GM19467 (cell line): ENCODE results near the gene ZCCHC13.
A peak's percentile ranks its signal among the peaks of the same experiment; 100 is the strongest.
"Not testable (repeated sequence)": the region's sequence is repeated elsewhere in the genome, so short reads cannot be mapped to it uniquely, and the experiment has no call there.

Source experiments
- ATAC-seq: cut with Tn5 transposase; IDR thresholded peaks from one replicate; pipeline ENCODE4 v1.9.1; 2021; ENCODE audit warnings: mild to moderate bottlenecking, moderate library complexity; ENCODE audit not compliant: unreplicated experiment

The ZCCHC13 gene

GRCh38 chrX:74304016-74304415 is at the start of gene ZCCHC13:
ZCCHC13 (plus strand) TSS chrX:74304180; CDS start chrX:74304267, 87 bp downstream.
- no peak for ATAC-seq

DNA sequence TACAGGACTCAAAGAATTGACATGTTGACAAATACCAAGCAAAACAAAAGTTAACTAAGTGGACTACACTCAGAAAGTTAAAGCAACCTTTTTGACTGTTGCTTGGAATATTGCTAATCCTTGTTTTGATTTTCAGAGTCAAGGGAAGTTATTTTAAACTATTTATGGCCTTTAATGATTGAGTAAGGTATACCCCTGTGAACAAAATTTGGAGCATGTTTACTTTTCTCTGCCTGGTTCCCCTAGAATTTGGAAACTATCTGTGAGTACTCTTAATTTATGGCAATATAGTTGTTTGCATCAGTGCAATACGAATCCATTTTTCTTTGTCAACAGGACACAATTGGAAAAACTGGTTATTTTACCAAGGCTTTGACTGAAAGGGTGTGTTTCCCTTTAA is 45.9 kb upstream of the ZCCHC13 start:
- ATAC-seq: not testable (repeated sequence)

- no peak for ATAC-seq
Observed at GRCh38 chrX:74259885-74260491, 44.0 kb upstream of the ZCCHC13 start.

DNA sequence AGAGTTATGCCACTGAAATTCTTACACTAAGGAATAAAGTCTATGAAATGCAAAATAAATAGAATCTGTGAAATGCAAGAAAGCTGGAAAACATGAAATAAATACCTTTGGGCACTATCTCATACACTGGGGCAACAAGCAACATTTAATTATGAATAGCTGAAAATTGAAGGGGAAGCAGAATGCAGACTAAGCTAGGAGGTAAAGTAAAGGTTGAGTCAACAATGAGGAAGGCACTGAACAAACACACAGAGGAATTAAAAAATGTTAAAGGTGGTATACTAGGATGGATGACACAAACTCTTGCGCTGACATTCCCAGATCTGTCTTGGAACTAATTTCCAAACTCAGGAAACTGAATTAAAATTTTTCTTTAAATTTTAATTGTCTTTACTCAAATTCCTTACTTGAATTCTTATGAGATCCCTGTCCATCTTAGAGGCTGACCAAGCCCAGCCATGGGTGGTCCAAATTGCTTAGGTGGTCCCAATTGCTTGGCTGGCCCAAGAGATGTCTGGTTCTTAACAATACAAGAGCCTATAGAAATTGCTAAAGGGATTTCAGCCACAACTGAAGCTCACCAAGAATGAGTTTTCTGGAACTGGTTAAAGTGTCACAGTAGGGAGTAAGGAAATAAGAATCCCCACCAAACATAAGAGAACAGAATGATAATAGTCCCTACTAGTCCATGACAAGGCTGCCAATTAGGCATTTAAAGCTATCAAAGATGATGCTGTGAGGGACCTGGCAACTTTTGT is 41.3 kb upstream of the ZCCHC13 start:
- no peak for ATAC-seq

DNA sequence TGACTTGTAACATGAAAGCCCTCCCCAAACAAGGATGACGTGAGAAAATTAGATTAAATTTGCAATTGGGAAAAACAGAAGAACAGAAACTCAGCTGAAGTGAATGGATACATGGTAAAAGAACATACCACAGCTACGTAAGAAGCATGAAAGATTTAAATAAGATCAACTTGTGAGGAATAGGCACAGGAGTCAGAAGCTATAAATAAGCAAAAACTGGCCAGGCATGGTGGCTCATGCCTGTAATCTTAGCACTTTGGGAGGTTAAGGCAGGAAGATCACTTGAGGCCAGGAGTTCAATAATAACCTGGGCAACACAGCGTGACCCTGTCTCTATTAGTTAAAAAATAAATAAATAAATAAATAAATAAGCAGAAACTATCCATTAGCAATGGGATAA is 33.6 kb upstream of the ZCCHC13 start:
- no peak for ATAC-seq

DNA sequence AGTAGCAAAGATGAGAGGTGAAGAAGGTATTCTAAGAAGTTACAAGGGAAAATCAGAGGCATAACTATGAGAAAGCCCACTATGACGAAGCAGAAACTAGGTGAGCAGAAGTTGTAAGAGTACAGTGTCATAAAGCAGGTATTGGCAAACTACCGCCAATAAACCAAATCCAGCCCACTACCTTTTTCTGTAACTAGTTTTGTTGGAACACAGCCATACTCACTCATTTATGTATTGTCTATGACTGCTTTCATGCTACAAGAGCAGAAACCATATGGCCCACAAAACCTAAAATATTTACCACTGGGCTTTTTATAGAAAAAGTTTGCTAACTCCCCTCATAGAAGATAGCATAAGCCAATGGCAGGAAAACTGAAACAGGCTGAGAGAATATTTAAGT is 31.8 kb upstream of the ZCCHC13 start:
- no peak for ATAC-seq

DNA sequence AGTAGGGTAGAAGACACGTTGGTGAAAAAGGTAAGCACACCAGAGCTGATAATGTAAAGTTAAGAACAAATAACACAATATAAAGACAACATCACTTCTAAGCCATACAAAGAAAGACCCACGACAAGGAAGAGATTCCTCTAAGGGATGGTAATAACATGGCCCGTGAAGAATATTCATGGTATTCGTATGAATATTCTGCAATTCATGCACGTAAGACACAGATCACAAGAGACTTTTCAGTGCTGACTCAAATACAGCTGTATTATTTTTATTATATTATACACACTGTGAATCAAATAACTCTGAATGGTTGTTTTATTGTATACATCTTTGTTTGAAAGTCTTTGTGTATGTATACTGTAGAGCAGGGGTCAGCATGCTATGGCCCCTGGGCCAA is 29.5 kb upstream of the ZCCHC13 start:
- ATAC-seq: no peak

DNA sequence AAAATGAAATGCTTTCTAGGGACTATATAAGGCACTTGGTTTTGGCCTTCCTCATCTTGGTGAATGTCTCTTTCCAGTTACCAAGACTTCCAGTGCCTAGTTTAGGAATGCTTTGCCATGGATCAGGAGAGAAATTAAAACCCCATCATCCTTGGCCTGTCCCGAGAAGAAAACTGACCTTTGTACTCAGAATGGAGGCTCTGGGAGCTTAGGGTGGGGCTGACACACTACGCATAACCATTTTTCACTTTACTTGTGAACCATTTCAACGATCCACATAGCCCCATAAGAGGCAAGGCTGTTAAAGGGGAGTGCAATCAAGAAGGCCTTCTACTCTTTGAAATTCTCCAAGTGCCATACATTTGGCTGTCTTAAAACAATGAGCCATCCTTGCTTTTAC is 26.7 kb upstream of the ZCCHC13 start:
- no peak for ATAC-seq

DNA sequence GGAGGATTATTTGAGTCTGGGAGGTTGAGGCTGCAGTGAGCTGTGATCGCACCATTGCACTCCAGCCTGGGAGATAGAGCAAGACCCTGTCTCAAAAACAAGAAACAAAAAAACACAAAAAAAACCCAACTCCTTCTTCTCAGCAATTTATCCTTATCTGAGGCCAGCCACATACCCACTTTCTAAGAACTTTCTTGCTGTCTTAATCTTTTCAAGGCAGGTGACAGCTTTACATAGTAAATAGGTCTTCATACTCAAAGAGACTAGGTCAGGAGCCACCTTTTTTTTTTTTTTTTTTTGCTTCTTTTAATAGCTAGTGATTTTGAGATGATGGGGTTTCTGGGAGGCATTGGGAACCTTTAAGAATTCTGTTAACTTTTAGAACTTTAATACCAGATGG is 26.1 kb upstream of the ZCCHC13 start:
- ATAC-seq: no peak

GRCh38 chrX:74280759-74281158 is 23.2 kb upstream of the ZCCHC13 start:
- no peak for ATAC-seq

DNA sequence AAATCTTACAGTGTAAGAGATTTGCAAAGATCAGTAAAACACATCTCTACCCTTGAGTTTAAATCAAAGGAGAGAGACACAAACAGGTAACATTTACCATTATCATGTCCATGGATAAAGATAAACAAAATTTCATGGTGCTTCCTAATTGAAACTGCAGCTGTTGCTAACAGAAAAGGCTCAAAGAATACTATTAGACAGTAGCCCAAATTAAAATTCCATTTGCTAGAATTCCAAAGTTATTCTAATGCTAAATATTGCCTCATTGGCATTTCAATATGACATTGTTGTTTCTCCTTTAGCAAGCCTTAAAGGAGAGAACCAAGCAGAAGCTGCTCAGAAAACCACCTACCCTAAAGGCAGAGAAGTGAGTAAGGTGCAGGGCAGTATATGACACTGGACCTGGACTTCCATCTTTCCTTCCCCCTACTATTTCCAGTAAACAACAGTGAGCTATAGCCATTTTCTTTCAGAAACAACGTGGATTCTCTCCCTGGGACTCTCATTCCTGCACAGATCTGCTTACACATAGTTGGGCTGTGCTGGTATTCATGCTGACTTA is 19.5 kb upstream of the ZCCHC13 start:
- ATAC-seq: no peak

DNA sequence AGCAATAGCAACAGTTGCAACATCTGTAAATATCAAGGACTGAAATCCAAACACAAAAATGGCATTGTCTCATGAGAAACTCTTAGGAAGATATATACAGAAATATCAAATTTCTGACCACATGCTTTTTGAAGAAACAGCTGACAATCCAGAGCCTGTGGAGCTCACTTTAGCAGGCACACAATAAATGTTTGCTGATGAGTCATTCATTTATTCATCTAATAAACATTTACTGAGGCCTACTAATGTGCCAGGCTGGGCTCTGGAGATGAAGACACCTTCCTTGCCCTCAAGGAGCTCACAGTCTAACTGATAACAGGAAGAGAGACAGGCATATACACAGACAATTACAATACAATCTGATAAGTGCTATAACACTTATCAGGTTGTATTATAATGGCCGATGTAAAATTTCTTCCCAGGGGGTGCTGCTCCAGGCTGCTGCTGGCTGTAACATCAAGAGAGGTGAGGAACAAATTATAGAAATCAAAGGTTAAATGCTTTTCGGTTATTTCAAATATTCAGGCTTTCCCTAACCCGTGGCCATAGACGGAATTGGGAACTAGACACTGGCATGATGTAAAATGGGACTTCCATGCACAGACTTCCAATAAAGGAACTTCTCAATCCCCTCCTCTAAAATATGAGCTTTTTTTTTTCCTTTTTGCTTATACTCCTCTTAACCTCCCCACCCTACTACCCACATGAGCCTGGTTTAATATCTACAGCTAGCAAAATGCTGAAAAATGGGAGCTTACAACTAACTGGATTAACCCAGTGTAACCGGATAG is 16.8 kb upstream of the ZCCHC13 start:
- ATAC-seq: no peak

DNA sequence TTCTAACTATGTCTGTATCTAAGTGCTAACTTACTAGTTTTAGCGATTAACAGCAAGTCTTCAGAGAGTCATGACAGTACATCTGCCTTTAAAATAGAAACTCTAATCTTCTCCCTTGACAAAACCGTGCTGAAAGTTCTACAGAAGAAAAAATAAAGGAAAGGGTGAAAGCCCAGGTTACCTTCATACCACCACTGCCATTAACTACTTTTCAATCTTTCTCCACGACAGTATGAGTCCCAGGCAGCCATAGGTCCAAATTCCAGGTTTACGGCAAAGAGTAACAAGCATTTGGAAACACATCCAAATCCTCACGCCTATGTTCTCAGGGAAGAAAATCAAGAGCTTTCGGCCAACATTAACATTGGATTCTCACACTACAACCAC is 12.4 kb upstream of the ZCCHC13 start:
- ATAC-seq: no peak

GRCh38 chrX:74291964-74292807 is 11.8 kb upstream of the ZCCHC13 start:
- ATAC-seq: peak; percentile 80

DNA sequence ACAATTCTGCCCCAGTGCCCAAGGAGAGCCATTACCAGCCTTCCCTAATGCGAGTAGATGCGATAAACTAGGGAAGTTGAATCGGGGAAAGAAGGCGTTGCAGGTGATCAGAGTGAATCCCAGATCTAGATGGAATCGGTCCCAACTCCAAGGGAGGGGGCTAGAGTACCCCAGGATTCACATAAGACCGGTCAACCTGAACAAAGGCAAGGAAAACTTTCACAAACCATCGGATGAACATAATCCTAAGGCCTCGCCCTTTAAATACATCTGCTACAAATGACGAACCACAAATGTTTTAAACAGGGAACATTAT is 11.2 kb upstream of the ZCCHC13 start:
- ATAC-seq: no peak

- no peak for ATAC-seq
Observed at GRCh38 chrX:74293343-74293946, 10.5 kb upstream of the ZCCHC13 start.

DNA sequence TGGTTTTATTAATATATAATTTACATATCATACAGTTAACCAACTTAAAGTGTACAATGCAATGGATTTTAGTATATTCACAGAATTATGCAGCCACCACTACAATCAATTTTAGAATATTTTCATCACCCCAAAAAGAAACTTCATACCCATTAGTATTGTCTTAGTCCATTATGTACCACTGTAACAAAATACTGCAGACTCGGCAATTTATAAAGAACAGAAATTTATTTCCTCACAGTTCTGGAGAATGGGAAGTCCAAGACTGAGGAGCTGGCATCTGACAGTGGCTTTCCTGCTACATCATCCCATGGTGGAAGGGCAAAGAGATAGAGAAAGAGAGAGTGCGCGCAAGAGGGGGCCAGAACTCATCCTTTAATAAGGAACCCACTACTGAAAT is 8.9 kb upstream of the ZCCHC13 start:
- no peak for ATAC-seq

- ATAC-seq: no peak
Observed at GRCh38 chrX:74297766-74298165, 6.2 kb upstream of the ZCCHC13 start.

DNA sequence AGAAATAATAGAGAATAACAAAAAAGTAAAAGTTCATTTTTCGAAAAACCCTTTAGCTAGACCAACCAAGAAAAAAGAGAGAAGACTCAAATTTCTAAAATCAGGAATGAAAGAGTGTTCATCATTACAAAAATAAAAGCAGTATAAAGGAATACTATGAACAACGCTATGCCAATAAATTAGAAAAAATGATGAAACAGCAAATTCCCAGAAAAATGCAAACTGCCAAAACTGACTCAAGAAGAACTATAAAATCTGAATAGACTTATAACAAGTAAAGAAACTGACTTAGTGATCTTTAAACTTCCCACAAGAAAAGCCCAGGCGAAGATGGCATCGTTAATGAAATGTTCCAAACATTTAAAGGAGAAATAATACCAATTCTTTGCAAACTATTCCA is 3.1 kb upstream of the ZCCHC13 start:
- no peak for ATAC-seq

- ATAC-seq: no peak
Observed at GRCh38 chrX:74318672-74319071, 14.7 kb downstream of the ZCCHC13 start.
